GM18951 (cell line): Measurements from ENCODE around the gene ZFY.

Source experiments
- POLR2A ChIP-seq: IDR thresholded peaks from 4 replicates; pipeline ENCODE4 v1.6.1; 2011; ENCODE audit warnings: mild to moderate bottlenecking; ENCODE audit not compliant: insufficient read length, insufficient read depth; ENCODE audit errors: extremely low read depth
- in situ Hi-C: fragments of 300-500 bp; cut with MboI; formaldehyde crosslinking; loops from one replicate; pipeline ENCODE4 v1.12.0; 2022; ENCODE audit warnings: low sequenced_read_pairs, mixed read lengths, inconsistent platforms; ENCODE audit not compliant: unreplicated experiment

Gene ZFY

DNA sequence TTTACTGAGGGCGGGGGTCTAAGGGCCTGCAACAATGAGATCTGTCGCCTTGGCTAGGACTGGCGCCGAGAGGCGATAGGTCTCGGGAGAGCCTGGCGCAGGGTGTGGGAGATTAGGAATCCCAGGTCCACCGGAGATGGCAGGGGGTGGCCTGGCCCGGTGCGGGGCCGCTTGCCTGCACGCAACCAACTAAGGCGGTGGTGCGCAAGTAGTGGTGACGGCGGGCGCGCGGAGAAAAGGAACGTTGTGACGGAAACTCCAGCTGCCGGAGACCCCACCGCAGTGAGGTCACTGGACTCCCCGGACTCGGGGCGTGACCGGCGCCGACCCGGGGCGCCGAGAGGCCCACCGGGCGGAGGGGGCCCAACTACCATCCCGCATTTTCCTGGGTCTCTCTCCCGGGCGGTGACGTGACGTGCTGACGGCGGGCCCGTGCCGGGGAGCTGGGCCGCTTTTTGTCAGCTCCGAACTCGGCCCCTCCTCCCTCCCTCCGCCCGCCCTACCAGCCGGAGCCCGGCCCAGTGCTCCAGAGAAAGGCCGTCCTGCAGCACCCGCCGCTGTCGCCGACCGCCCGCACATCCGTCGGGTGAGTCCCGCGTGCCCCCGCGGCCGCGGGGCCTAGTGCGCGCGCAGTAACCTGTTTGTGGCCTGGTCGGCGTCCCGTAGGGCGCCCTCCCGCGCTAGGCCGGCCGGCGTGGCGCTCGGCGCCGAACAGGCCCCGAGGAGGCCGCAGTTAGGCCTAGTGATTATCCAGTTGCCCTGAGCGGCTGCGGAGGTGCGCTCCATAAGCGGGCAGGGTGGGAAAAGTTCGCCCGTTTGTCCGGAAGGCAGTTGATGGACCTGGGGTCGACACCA lies at the start of gene ZFY:
TSS of gene ZFY (plus strand) at position 521 of the 855 bp plus-strand sequence. CDS start 18,556 bp downstream, outside the sequence.
- TF ChIP-seq POLR2A: no peak
- in situ Hi-C loops: no loop called here

DNA sequence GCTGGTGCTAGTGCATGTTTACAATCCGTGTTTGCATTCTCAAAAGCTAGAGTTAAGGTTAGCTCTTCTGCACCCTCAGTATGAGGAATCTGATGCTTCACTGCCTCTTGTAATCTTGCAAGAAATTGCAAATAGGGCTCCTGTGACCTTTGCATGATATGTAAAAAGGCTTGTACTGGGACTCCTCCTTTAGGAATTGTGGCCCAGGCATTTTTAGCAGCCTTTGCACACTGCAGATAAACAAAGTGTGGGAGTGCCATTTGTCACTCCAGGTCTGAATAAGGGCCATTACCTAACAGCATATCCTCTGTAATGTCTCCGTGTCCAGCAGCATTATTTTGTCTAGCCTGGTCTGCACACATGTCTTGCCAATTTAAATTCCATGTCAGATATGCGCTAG lies 49.3 kb upstream of the ZFY start:
- in situ Hi-C loops: no loop called here
- TF ChIP-seq POLR2A: no peak

- TF ChIP-seq POLR2A: no peak
- in situ Hi-C loops: no loop called here
Observed at GRCh38 chrY:2887386-2887785, 47.8 kb upstream of the ZFY start.

- in situ Hi-C loops: no loop called here
Observed at GRCh38 chrY:2887955-2888354, 47.2 kb upstream of the ZFY start.

DNA sequence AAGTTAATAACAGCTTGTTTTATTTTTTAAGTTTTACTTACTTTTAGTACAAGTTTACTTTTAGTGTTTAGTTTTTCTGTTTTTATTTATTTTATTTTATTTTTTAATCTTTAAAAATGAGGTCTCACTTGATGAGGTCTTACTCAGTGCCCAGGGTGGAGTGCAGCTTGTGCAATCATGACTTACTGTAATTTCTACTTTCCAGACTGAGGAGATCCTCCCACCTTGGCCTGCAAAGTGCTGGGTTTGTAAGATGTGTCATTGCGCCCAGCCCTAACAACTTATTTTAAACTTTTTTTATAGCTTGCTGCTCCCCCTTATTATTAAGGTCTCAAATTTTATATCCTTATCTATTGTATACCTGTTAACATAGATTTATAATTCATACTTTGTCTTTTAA lies 41.7 kb upstream of the ZFY start:
- in situ Hi-C loops: no loop called here
- TF ChIP-seq POLR2A: no peak

More at GRCh38 chrY:2887955-2888354, 47.2 kb upstream of the ZFY start:
- TF ChIP-seq POLR2A: no peak

DNA sequence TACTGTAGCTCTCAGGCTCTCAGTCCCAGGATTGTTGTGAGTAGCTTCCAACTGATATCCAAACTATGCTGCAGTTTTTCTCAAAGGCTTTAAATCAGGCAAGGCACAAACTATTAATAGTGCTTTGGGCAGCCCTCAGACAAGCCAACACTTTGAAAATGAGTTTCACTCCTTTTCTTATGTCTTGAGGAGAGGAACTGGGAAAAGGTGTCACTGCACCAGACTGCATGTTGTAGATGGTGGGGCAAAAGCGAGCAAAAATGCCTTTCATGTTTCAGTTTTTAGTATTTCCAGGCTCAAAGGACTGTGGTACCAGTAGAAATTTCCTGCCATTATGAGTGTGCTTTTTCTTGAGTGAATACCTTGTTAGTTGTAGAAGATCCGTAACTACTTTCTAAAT lies 39.1 kb upstream of the ZFY start:
- in situ Hi-C loops: no loop called here
- TF ChIP-seq POLR2A: no peak

DNA sequence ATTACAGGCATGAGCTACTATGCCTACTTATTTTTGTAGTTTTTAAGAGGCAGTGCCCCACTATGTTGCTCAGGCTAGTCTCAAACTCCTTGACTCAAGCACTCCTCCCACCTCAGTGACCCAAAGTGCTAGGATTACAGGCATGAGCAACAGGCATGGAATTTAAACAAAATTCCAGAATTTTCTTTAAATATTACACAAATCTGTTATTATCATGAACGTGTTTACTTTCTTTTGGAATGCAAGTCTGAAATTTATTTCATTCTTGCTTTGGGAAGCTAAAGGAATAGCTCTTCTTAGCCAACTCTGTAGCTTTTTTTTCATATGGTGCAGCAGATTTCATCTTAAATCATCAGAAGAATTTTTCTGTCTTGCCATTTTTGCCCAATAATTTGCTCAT lies 27.8 kb upstream of the ZFY start:
- in situ Hi-C loops: no loop called here
- no peak for TF ChIP-seq POLR2A

GRCh38 chrY:2913066-2913815 lies 21.9 kb upstream of the ZFY start:
- in situ Hi-C loops: no loop called here
- TF ChIP-seq POLR2A: no peak

DNA sequence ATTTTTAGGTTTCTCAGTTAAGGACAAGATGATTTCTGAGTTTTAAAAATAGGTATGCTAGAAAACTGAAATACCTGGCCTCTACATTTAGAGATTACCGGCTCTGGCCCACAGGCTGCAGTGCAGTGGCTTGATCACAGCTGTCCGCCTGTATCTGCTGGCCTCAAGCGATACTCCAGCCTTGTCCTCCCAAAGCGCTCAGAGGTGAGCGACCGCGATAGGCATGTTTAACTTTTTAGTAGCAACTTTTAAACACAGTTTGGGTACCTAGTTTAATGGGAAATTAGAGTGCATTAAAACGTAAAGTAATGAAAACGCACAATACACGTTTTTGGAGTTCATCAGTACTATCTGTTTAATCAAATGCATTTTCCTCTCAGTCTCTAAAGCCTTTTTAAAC lies 1.1 kb upstream of the ZFY start:
- no peak for TF ChIP-seq POLR2A
- in situ Hi-C loops: no loop called here

- in situ Hi-C loops: no loop called here
- no peak for TF ChIP-seq POLR2A
Observed at GRCh38 chrY:2935716-2936435, 695 bp downstream of the ZFY start.

GRCh38 chrY:2936436-2936750 lies 1.2 kb downstream of the ZFY start:
- no peak for TF ChIP-seq POLR2A
- in situ Hi-C loops: no loop called here

GRCh38 chrY:2937149-2937548 lies 2.0 kb downstream of the ZFY start:
- no peak for TF ChIP-seq POLR2A
- in situ Hi-C loops: no loop called here

DNA sequence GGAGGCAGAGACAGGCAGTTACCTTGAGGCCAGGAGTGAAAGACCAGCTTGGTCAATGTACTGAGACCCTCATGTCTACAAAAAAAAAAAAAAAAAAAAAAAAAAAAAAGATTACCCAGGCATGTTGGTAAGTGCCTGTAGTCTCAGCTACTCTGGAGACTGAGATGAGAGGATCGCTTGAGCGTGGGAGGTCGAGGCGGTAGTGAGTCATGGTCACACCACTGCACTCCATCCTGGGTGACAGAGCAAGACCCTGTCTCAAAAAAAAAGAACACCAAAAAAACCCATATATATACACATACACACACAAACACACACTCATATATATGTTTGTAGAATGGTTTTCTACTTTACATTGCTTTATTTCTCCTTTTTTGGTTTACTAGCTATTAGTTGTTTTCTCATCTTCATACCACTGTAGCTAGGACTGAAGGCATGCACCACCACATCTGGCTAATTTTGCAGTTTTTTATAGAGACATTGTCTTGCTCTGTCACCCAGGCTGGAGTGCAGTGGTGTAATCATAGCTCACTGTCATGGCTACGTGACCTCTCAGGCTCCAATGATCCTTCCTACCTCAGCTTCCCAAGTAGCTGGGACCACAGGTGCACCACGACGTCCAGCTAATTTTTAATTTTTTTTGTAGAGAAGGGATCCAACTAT lies 14.5 kb downstream of the ZFY start:
- in situ Hi-C loops: no loop called here
- TF ChIP-seq POLR2A: no peak
